Measurements from ENCODE around the gene SLC9A9.

DNA sequence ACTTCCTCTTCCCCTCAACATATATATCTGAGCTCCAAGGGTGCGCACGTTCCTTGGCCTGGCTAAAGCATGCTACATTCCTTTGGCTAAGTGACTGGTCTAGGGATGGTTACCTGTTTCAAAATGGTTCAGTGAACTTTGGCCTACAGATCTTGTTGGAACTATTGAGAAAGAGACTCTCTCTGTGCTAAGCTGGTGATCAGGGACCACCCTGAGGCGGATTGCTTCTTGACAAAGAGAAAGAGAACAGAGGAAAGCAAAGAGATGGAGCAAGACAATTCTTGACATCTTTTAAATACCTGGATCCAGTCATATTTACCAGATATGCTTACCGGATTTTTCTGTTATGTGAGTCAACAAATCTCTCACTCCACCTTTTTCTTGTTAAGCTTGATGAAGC is 605.6 kb downstream of the SLC9A9 start:
- TF ChIP-seq CTCF (IDR thresholded peaks at IDR 0.05; ENCODE audit: insufficient read depth, low read length) (no peak), REST (IDR thresholded peaks at IDR 0.05; ENCODE audit: insufficient replicate concordance, low read depth) (no peak), POLR2AphosphoS5 (IDR thresholded peaks at IDR 0.05; ENCODE audit: low read depth) (no peak), GABPA (IDR thresholded peaks at IDR 0.05; ENCODE audit: low read depth) (no peak), SPI1 (IDR thresholded peaks at IDR 0.05; ENCODE audit: borderline replicate concordance, low read depth) (no peak)

All from HL-60 (cell line).